ENCODE data around the gene PTPRD.

DNA sequence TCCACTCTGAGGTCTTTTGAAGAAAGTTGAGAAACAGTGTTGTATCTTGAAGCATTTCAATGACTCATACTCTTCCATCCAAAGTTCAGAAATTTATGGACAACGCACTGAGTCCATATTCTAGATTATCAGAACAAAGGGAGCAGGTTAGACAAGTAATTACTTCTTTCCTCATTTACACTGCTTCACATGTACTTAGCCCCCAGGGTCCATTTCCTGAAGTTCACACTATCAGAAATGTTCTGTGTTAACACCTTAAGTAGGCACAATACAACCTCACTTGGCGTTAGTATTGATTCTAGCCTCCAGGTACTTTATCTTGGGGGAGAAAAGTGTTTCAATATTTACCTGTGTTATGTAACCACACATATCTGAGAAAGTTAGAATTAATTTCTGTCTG, 2325.3 kb downstream of the PTPRD start:
- TF ChIP-seq EZH2phosphoT487 (IDR thresholded peaks at IDR 0.05; ENCODE audit: borderline replicate concordance, low read depth, low read length) = no peak
- TF ChIP-seq, protein P1, sequence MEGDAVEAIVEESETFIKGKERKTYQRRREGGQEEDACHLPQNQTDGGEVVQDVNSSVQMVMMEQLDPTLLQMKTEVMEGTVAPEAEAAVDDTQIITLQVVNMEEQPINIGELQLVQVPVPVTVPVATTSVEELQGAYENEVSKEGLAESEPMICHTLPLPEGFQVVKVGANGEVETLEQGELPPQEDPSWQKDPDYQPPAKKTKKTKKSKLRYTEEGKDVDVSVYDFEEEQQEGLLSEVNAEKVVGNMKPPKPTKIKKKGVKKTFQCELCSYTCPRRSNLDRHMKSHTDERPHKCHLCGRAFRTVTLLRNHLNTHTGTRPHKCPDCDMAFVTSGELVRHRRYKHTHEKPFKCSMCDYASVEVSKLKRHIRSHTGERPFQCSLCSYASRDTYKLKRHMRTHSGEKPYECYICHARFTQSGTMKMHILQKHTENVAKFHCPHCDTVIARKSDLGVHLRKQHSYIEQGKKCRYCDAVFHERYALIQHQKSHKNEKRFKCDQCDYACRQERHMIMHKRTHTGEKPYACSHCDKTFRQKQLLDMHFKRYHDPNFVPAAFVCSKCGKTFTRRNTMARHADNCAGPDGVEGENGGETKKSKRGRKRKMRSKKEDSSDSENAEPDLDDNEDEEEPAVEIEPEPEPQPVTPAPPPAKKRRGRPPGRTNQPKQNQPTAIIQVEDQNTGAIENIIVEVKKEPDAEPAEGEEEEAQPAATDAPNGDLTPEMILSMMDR (conservative IDR thresholded peaks at IDR 0.05; ENCODE audit: low read length) = no peak

Measured in OCI-LY7 (cell line).